Panc1 (cell line): ENCODE results near the gene GOLGB1. TPM values are rescaled to one million over a fixed set of nuclear protein-coding genes. Genes with fewer than 3 reads are reported as not detected.

Experiments used
- ATAC-seq: fragments of 200-7000 bp; cut with Tn5 transposase; 2 replicates; pipeline ENCODE4 v1.9.1; 2020; ENCODE audit warnings: mild to moderate bottlenecking, moderate library complexity
- BruUV-seq: library from RNA; stranded (reverse); fragments of 400-500 nt; replicated peaks from 2 replicates; lab custom pipeline; 2021; lab: Mats Ljungman, UMichigan
- CTCF ChIA-PET: fragments of 300-600 bp; sonication (Branson Sonifier 250); formaldehyde crosslinking; loops from one replicate; lab custom pipeline; 2022; ENCODE audit warnings: antibody characterized with exemption; lab: Charles Lee
- POLR2A ChIA-PET: fragments of 300-600 bp; sonication (Branson Sonifier 250); formaldehyde crosslinking; loops from one replicate; lab custom pipeline; 2022; ENCODE audit warnings: antibody characterized with exemption; lab: Charles Lee
- DNase-seq: peaks from one replicate; pipeline ENCODE4 v3.0.0-alpha.2; 2010; ENCODE audit warnings: low read depth, low spot score
- H3K27ac ChIP-seq: 2 replicates; pipeline ENCODE4 v1.5.1; 2011; ENCODE audit warnings: mild to moderate bottlenecking, low read length, inconsistent platforms
- H3K27me3 ChIP-seq: fragments of 200-500 bp; sonication (Bioruptor generic); 2 replicates; pipeline ENCODE4 v1.6.0; 2014; ENCODE audit warnings: low read length, inconsistent platforms; ENCODE audit not compliant: control insufficient read depth, insufficient read depth
- H3K36me3 ChIP-seq: fragments of 200-500 bp; sonication (Bioruptor generic); 2 replicates; pipeline ENCODE4 v1.5.1; 2014; ENCODE audit warnings: inconsistent platforms, mild to moderate bottlenecking, low read length, moderate library complexity; ENCODE audit not compliant: control insufficient read depth, insufficient read depth
- H3K4me1 ChIP-seq: 2 replicates; pipeline ENCODE4 v1.5.1; 2011; ENCODE audit warnings: inconsistent platforms, mild to moderate bottlenecking, low read length, moderate library complexity; ENCODE audit not compliant: control insufficient read depth, insufficient read depth
- H3K4me3 ChIP-seq, 2 experiments: 2 replicates each; pipeline ENCODE4 v1.5.1; 2011 to 2012; ENCODE audit warnings: low read depth in 2 of 2, low read length in 2 of 2, mild to moderate bottlenecking in 2 of 2, inconsistent platforms in 1 of 2, moderate library complexity in 1 of 2
- H3K9me3 ChIP-seq: fragments of 200-500 bp; sonication (Bioruptor generic); 2 replicates; pipeline ENCODE4 v1.5.1; 2014; ENCODE audit warnings: low read depth, mild to moderate bottlenecking, inconsistent platforms, low read length, moderate library complexity; ENCODE audit not compliant: control insufficient read depth, insufficient read depth
- CTCF ChIP-seq: fragments of 450-650 bp; IDR thresholded peaks from 2 replicates; pipeline ENCODE4 v1.5.1; 2017; ENCODE audit warnings: mild to moderate bottlenecking
- POLR2AphosphoS5 ChIP-seq: IDR thresholded peaks from 2 replicates; pipeline ENCODE4 v1.6.1; 2012; ENCODE audit warnings: mild to moderate bottlenecking, low read depth, low read length, moderate library complexity
- REST ChIP-seq, 2 experiments: IDR thresholded peaks; 2 replicates each; pipeline ENCODE4 v1.6.1; 2011 to 2012; ENCODE audit warnings: low read depth in 2 of 2, control low read depth in 1 of 2, low read length in 1 of 2, mild to moderate bottlenecking in 1 of 2, moderate library complexity in 1 of 2; ENCODE audit not compliant: insufficient read depth in 1 of 2
- SIN3A ChIP-seq: IDR thresholded peaks from 2 replicates; pipeline ENCODE4 v1.6.1; 2012; ENCODE audit warnings: low read depth, mild to moderate bottlenecking, low read length, moderate library complexity, borderline replicate concordance; ENCODE audit not compliant: insufficient read depth
- TCF7L2 ChIP-seq: IDR thresholded peaks from 2 replicates; pipeline ENCODE4 v1.6.1; 2011; ENCODE audit warnings: mild to moderate bottlenecking, low read depth, low read length, inconsistent platforms
- in situ Hi-C: cut with HindIII; loops from 2 replicates; pipeline ENCODE4 v1.10.0; 2016; ENCODE audit warnings: low sequenced_read_pairs, low pct_unique_long_range_greater_than_20kb
- intact Hi-C: fragments of 100-400 bp; cut with micrococcal nuclease; formaldehyde crosslinking; loops from one replicate; pipeline ENCODE4 v1.10.0; 2022; ENCODE audit not compliant: unreplicated experiment
- total RNA-seq: library from RNA; stranded (reverse); gene quantifications from one replicate; pipeline ENCODE4 v1.2.1, GENCODE V29; 2021; ENCODE audit not compliant: unreplicated experiment

The GOLGB1 gene
- total RNA-seq, 1 experiment from 2014 or later = 49.7 TPM

- ATAC-seq (no peak), DNase-seq (no peak)
- no peaks in the 10 kb centered on the region for H3K36me3 ChIP-seq
- no peaks in the 10 kb centered on the region for H3K4me1 ChIP-seq
- no peaks in the 10 kb centered on the region; the same call in 1 of the 2 replicates for H3K27me3 ChIP-seq
- no TSS peak for BruUV-seq
- intact Hi-C loops = no loop called here
- in situ Hi-C loops = no loop called here
- TF ChIP-seq POLR2AphosphoS5 = no peak
- no peak for TF ChIP-seq CTCF
- no peak overlapping the region for H3K4me3 ChIP-seq
- H3K9me3 ChIP-seq = no peaks in the 10 kb centered on the region
- CTCF ChIA-PET = no interaction called here
- POLR2A ChIA-PET = no interaction called here
- H3K27ac ChIP-seq = no peak overlapping the region
These were observed 7.7 kb upstream of the GOLGB1 start for GRCh38 chr3:121757087-121757811.

- intact Hi-C loops (no loop called here), in situ Hi-C loops (no loop called here)
- DNase-seq = no peak
- no peak overlapping the region for H3K27ac ChIP-seq
- CTCF ChIA-PET = no interaction called here
- no peak overlapping the region for H3K4me3 ChIP-seq
- POLR2A ChIA-PET = no interaction called here
- H3K9me3 ChIP-seq = no peaks in the 10 kb centered on the region
- ATAC-seq = no peak
- no peaks in the 10 kb centered on the region; the same call in 1 of the 2 replicates for H3K27me3 ChIP-seq
- H3K4me1 ChIP-seq = peaks cover 13% of the 10 kb centered on the region
- TF ChIP-seq POLR2AphosphoS5 = no peak
- BruUV-seq = no TSS peak
- peaks cover 8% of the 10 kb centered on the region; the same call in 1 of the 2 replicates for H3K36me3 ChIP-seq
These were observed 3.2 kb upstream of the GOLGB1 start for GRCh38 chr3:121752772-121753171.

- H3K4me3 ChIP-seq = no peak overlapping the region
- TF ChIP-seq TCF7L2 (no peak), CTCF (no peak), SIN3A (no peak), REST (IDR thresholded peaks at IDR 0.05; ENCODE audit: insufficient read depth in 1 of 2, low read depth in 2 of 2, low read length in 1 of 2) (no peak), POLR2AphosphoS5 (no peak)
- no peak overlapping the region for H3K27ac ChIP-seq
- H3K4me1 ChIP-seq = peaks cover 17% of the 10 kb centered on the region
- ChIA-PET CTCF (no interaction called here), POLR2A (no interaction called here)
- no peaks in the 10 kb centered on the region for H3K9me3 ChIP-seq
- intact Hi-C loops (no loop called here), in situ Hi-C loops (no loop called here)
- peaks cover 8% of the 10 kb centered on the region; the same call in 1 of the 2 replicates for H3K36me3 ChIP-seq
- BruUV-seq = no TSS peak
- DNase-seq = no peak
- H3K27me3 ChIP-seq = no peaks in the 10 kb centered on the region; the same call in 1 of the 2 replicates
- ATAC-seq = no peak
These were observed 2.7 kb upstream of the GOLGB1 start for GRCh38 chr3:121752261-121752660.
